Tibial nerve (tissue), 4 donors: ENCODE measurements around the gene RHOT1. TPM values are rescaled to one million over a fixed set of nuclear protein-coding genes. Genes with fewer than 3 reads are reported as not detected.

Experiments
- DNase-seq, 2 donors: peaks; one replicate each; pipeline ENCODE4 v3.0.0-alpha.2; 2019; ENCODE audit warnings: low spot score in 2 of 2
- H3K27ac ChIP-seq, 4 donors: fragments of 200-600 bp; sonication (generic) in 3 of 4; one replicate each; pipeline ENCODE4 v1.5.1; 2017 to 2019; ENCODE audit warnings: mild to moderate bottlenecking in 1 of 4
- H3K27me3 ChIP-seq, 2 donors: fragments of 200-600 bp; sonication (generic) in 1 of 2; one replicate each; pipeline versions ENCODE4 v1.5.1 to v1.6.0; 2017 to 2019
- H3K36me3 ChIP-seq, 3 donors: fragments of 200-600 bp; sonication (generic); one replicate each; pipeline ENCODE4 v1.5.1; 2018 to 2019
- H3K4me1 ChIP-seq, 4 donors: fragments of 200-600 bp; sonication (generic) in 3 of 4; one replicate each; pipeline ENCODE4 v1.5.1; 2017 to 2019
- H3K4me3 ChIP-seq, 4 donors: fragments of 200-600 bp; sonication (generic) in 3 of 4; one replicate each; pipeline ENCODE4 v1.5.1; 2017 to 2019; ENCODE audit warnings: mild to moderate bottlenecking in 1 of 4, moderate library complexity in 1 of 4
- H3K9me3 ChIP-seq, 4 donors: fragments of 200-600 bp; sonication (generic) in 3 of 4; one replicate each; pipeline ENCODE4 v1.5.1; 2017 to 2019
- EP300 ChIP-seq, 2 donors: sonication (generic); formaldehyde crosslinking; IDR thresholded peaks; one replicate each; pipeline ENCODE4 v1.6.1; 2017; ENCODE audit warnings: antibody characterized with exemption in 2 of 2, mild to moderate bottlenecking in 1 of 2
- POLR2A ChIP-seq, 2 donors: fragments of 450-650 bp; IDR thresholded peaks; one replicate each; pipeline ENCODE4 v1.6.1; 2017; ENCODE audit warnings: antibody characterized with exemption in 2 of 2, mild to moderate bottlenecking in 2 of 2, moderate library complexity in 2 of 2
- WGBS, 2 donors: methylation state at CpG; one replicate each; pipeline ENCODE4 v1.1.5; 2018; 5-methylcytosine and 5-hydroxymethylcytosine counted together
- total RNA-seq, 4 donors: library from RNA; depleted of rRNA; stranded (reverse); fragments of >200 nt; gene quantifications; one replicate each; pipeline ENCODE4 v1.1.0, GENCODE V29; 2016
- TF ChIP-seq, protein P1 (sequence below), 5 experiments: fragments of 200-600 bp in 3 of 5; fragments of 450-650 bp in 2 of 5; sonication (generic) in 3 of 5; IDR thresholded peaks; one replicate each; pipeline ENCODE4 v1.5.1; 2016 to 2019; ENCODE audit warnings: antibody characterized with exemption in 5 of 5, mild to moderate bottlenecking in 3 of 5, moderate library complexity in 2 of 5

RHOT1 gene
- total RNA-seq, 4 donors from 2014 or later, result 40.2 to 78.0 (median 54.8) TPM

DNA sequence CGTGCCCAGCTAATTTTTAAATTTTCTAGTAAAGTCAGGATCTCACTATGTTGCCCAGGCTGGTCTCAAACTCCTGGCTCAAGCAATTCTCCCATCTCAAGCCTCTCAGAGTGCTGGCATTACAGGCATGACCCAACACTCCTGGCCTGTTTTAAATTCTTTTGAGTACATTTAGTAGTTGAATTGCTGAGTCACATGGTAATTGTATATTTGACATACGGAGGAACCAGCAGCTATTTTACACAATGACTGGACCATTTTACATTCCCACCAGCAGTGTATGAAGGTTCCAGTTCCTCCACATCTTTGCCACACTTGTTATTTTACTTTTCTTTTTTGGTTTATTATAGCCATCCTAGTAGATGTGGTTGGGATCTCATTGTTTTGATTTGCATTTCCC lies 43.6 kb downstream of the RHOT1 start:
- TF ChIP-seq EP300 (IDR thresholded peaks at IDR 0.05) (no peak), POLR2A (IDR thresholded peaks at IDR 0.05) (no peak)
- TF ChIP-seq, protein P1, sequence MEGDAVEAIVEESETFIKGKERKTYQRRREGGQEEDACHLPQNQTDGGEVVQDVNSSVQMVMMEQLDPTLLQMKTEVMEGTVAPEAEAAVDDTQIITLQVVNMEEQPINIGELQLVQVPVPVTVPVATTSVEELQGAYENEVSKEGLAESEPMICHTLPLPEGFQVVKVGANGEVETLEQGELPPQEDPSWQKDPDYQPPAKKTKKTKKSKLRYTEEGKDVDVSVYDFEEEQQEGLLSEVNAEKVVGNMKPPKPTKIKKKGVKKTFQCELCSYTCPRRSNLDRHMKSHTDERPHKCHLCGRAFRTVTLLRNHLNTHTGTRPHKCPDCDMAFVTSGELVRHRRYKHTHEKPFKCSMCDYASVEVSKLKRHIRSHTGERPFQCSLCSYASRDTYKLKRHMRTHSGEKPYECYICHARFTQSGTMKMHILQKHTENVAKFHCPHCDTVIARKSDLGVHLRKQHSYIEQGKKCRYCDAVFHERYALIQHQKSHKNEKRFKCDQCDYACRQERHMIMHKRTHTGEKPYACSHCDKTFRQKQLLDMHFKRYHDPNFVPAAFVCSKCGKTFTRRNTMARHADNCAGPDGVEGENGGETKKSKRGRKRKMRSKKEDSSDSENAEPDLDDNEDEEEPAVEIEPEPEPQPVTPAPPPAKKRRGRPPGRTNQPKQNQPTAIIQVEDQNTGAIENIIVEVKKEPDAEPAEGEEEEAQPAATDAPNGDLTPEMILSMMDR (IDR thresholded peaks at IDR 0.05), result no peak
- no peak overlapping the region for H3K4me3 ChIP-seq
- H3K36me3 ChIP-seq, result peaks cover 0 to 80% (median 0%) of the 10 kb centered on the region in 3 donors
- WGBS, 2 donors, result 87 to 93% methylated on average over 2 of the region's 2 CpGs
- no peak overlapping the region for H3K27ac ChIP-seq
- H3K4me1 ChIP-seq, result no peaks in the 10 kb centered on the region
- no peaks in the 10 kb centered on the region for H3K9me3 ChIP-seq
- H3K27me3 ChIP-seq, result no peaks in the 10 kb centered on the region
- DNase-seq, result no peak

DNA sequence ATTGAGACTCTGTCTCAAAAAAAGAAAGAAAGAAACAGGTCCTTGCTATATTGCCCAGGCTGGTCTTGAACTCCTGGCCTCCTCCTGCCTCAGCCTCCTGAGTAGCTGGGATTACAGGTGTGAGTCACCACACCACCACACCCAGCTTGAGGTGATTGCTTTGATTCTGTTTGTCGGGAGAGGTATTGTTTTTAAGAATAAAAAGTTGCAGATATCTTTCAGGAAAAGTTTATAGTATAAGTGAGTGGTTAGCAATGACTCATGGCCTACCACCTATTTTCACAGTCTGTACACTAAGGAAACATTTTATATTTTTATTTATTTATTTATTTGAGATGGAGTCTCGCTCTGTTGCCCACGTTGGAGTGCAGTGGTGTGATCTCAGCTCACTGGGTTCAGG lies 45.0 kb downstream of the RHOT1 start:
- no peak overlapping the region for H3K4me3 ChIP-seq
- H3K27me3 ChIP-seq, result no peaks in the 10 kb centered on the region
- H3K36me3 ChIP-seq, result peaks cover 0 to 69% (median 0%) of the 10 kb centered on the region in 3 donors
- H3K9me3 ChIP-seq, result no peaks in the 10 kb centered on the region
- TF ChIP-seq EP300 (IDR thresholded peaks at IDR 0.05) (no peak), POLR2A (IDR thresholded peaks at IDR 0.05) (no peak)
- TF ChIP-seq, protein P1 (IDR thresholded peaks at IDR 0.05), result no peak
- H3K4me1 ChIP-seq, result no peaks in the 10 kb centered on the region
- 95 to 98% methylated on average over 3 of the region's 3 CpGs for WGBS, 2 donors
- no peak overlapping the region for H3K27ac ChIP-seq
- no peak for DNase-seq

DNA sequence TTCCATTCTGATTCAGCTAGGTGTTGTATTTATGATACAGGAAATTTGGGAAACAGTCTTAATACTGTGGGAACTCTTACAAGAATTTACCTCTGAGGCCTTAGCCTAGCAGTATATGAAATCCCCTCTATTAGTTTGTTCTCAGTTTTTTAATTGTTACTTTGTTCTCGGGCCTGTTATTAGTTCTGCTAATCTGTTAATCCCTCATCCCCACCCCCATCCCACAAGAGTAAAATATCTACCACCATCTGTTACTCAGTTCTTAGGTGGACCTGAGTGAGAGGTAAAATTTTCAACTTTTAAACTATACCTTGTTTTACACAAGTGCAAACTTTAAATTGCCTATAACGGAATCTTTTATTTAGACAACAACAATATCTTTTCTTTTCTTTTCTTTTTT lies 47.0 kb downstream of the RHOT1 start:
- H3K36me3 ChIP-seq, result peaks cover 0 to 74% (median 0%) of the 10 kb centered on the region in 3 donors
- TF ChIP-seq POLR2A (IDR thresholded peaks at IDR 0.05) (no peak), EP300 (IDR thresholded peaks at IDR 0.05) (no peak)
- TF ChIP-seq, protein P1 (IDR thresholded peaks at IDR 0.05), result no peak
- H3K9me3 ChIP-seq, result no peaks in the 10 kb centered on the region
- H3K4me3 ChIP-seq, result no peak overlapping the region
- no peak overlapping the region for H3K27ac ChIP-seq
- no peaks in the 10 kb centered on the region for H3K4me1 ChIP-seq
- no peak for DNase-seq
- H3K27me3 ChIP-seq, result no peaks in the 10 kb centered on the region
- WGBS, 2 donors, result 90 to 93% methylated on average over 2 of the region's 2 CpGs

DNA sequence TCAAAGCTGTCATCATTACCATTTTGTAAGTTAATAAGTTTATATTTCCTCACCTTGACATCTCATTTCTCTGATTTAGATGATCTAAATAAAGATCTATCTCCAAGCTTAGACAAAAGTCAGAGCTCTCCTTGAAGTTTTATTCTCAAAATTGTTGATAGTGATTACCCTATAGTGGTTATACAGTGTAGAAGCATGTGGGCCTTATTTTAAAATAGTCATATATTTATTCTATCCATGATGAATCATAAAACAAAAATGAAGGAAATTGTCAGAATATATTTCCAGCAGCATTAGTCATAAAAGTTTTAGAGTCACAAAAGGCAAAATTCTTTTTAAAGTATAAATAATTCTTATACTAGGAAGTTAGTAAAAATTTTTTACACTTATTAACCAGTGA lies 49.0 kb downstream of the RHOT1 start:
- Histone ChIP-seq H3K4me1 (no peaks in the 10 kb centered on the region), H3K27me3 (no peaks in the 10 kb centered on the region), H3K27ac (no peak overlapping the region), H3K9me3 (no peaks in the 10 kb centered on the region), H3K4me3 (no peak overlapping the region), H3K36me3 (peaks cover 0 to 75% (median 0%) of the 10 kb centered on the region in 3 donors)
- TF ChIP-seq EP300 (IDR thresholded peaks at IDR 0.05) (no peak), POLR2A (IDR thresholded peaks at IDR 0.05) (no peak)
- TF ChIP-seq, protein P1 (IDR thresholded peaks at IDR 0.05), result no peak
- no peak for DNase-seq

DNA sequence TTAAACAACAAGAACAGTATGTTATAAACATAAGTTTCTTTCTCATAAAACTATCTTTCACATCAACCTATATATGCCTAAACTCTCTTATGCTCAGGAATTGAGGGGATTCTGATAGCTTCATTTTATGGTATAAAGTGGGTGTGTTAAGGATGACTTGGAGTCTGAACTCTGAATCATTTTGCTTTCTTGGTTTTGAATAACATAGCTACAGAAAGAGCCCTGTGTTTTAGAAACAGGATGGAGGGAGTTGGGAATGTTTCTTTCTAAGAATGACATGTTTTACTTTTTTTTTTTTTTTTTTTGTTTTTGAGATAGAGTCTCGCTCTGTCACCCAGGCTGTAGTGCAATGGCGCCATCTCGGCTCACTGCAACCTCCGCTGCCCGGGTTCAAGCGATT lies 50.1 kb downstream of the RHOT1 start:
- DNase-seq, result no peak
- TF ChIP-seq, protein P1 (IDR thresholded peaks at IDR 0.05), result no peak
- TF ChIP-seq POLR2A (IDR thresholded peaks at IDR 0.05), result no peak
- TF ChIP-seq EP300 (IDR thresholded peaks at IDR 0.05), result no peak
- Histone ChIP-seq H3K9me3 (no peaks in the 10 kb centered on the region), H3K27me3 (no peaks in the 10 kb centered on the region), H3K36me3 (peaks cover 0 to 75% (median 0%) of the 10 kb centered on the region in 3 donors), H3K4me1 (no peaks in the 10 kb centered on the region), H3K4me3 (no peak overlapping the region), H3K27ac (no peak overlapping the region)
- 63 to 71% methylated on average over 6 of the region's 6 CpGs for WGBS, 2 donors
